HEK293 (cell line): Measurements from ENCODE around the gene ZNF107.
"Not testable (repeated sequence)": the region's sequence is repeated elsewhere in the genome, so short reads cannot be mapped to it uniquely, and the experiment has no call there.

ENCODE experiments used
- CTCF ChIA-PET: fragments of 350-600 bp; formaldehyde crosslinking; extraction: SDS; loops from one replicate; lab custom pipeline; 2021; ENCODE audit warnings: antibody characterized with exemption; lab: Yijun Ruan, JAX
- POLR2A ChIA-PET: fragments of 300-600 bp; formaldehyde crosslinking; extraction: SDS; loops from one replicate; lab custom pipeline; 2020; ENCODE audit warnings: antibody characterized with exemption, inconsistent platforms; lab: Yijun Ruan, JAX
- H3K27ac ChIP-seq: fragments of 200-500 bp; sonication (Bioruptor generic); 2 replicates; pipeline ENCODE4 v1.5.1; 2014; ENCODE audit warnings: low read depth, low read length, control low read depth, inconsistent platforms; ENCODE audit errors: extremely low read depth
- H3K36me3 ChIP-seq, 2 experiments: fragments of 200-500 bp in 1 of 2; sonication (Bioruptor generic) in 1 of 2; 1 replicate in 1 of 2; 2 replicates in 1 of 2; pipeline ENCODE4 v1.5.1; 2014 to 2017; ENCODE audit warnings: inconsistent platforms in 2 of 2, low read length in 2 of 2; ENCODE audit not compliant: control insufficient read depth in 2 of 2, insufficient read depth in 1 of 2
- H3K4me1 ChIP-seq: fragments of 200-500 bp; sonication (Bioruptor generic); 2 replicates; pipeline ENCODE4 v1.5.1; 2014; ENCODE audit warnings: mild to moderate bottlenecking, low read length, inconsistent platforms; ENCODE audit not compliant: control insufficient read depth, insufficient read depth
- H3K4me3 ChIP-seq: 2 replicates; pipeline ENCODE4 v1.5.1; 2011; ENCODE audit warnings: low read depth, mild to moderate bottlenecking, control low read depth, low read length, moderate library complexity
- H3K9me3 ChIP-seq: fragments of 200-500 bp; sonication (Bioruptor generic); 2 replicates; pipeline ENCODE4 v1.5.1; 2014; ENCODE audit warnings: low read depth, low read length, inconsistent platforms; ENCODE audit not compliant: control insufficient read depth, insufficient read depth
- GLIS2 ChIP-seq: fragments of 450-650 bp; formaldehyde crosslinking; IDR thresholded peaks from 2 replicates; pipeline ENCODE4 v1.5.1; 2016; ENCODE audit warnings: missing biosample characterization, missing genetic modification characterization
- HOXA7 ChIP-seq: sonication (generic); formaldehyde crosslinking; IDR thresholded peaks from 2 replicates; pipeline ENCODE4 v1.8.1; 2022; ENCODE audit warnings: missing genetic modification reagents, borderline replicate concordance
- KLF10 ChIP-seq: fragments of 450-650 bp; IDR thresholded peaks from 2 replicates; pipeline ENCODE4 v1.5.1; 2018; ENCODE audit warnings: missing biosample characterization, mild to moderate bottlenecking, missing genetic modification characterization
- KLF16 ChIP-seq: fragments of 450-650 bp; formaldehyde crosslinking; IDR thresholded peaks from 2 replicates; pipeline ENCODE4 v1.5.1; 2017; ENCODE audit warnings: missing biosample characterization, missing genetic modification characterization
- SCRT1 ChIP-seq: fragments of 450-650 bp; formaldehyde crosslinking; IDR thresholded peaks from 2 replicates; pipeline ENCODE4 v1.5.1; 2016; ENCODE audit warnings: missing biosample characterization, missing genetic modification characterization, borderline replicate concordance
- SETDB1 ChIP-seq: IDR thresholded peaks from one replicate; pipeline ENCODE4 v1.6.1; 2017; ENCODE audit warnings: mild to moderate bottlenecking, low read length, moderate library complexity, mixed read lengths; ENCODE audit not compliant: insufficient read length
- TRIM28 ChIP-seq: IDR thresholded peaks from 2 replicates; pipeline ENCODE4 v1.6.1; 2011; ENCODE audit warnings: low read length, control low read depth, borderline replicate concordance
- WT1 ChIP-seq: fragments of 450-650 bp; formaldehyde crosslinking; IDR thresholded peaks from 2 replicates; pipeline ENCODE4 v1.5.1; 2016; ENCODE audit warnings: missing biosample characterization, missing genetic modification characterization
- ZBTB8A ChIP-seq: fragments of 450-650 bp; formaldehyde crosslinking; IDR thresholded peaks from 2 replicates; pipeline ENCODE4 v1.5.1; 2016; ENCODE audit warnings: missing biosample characterization, missing genetic modification characterization
- ZNF140 ChIP-seq: fragments of 450-650 bp; formaldehyde crosslinking; IDR thresholded peaks from 2 replicates; pipeline ENCODE4 v1.5.1; 2016; ENCODE audit warnings: missing biosample characterization, missing genetic modification characterization
- ZNF175 ChIP-seq: fragments of 450-650 bp; formaldehyde crosslinking; IDR thresholded peaks from 2 replicates; pipeline ENCODE4 v1.5.1; 2016; ENCODE audit warnings: missing biosample characterization, missing genetic modification characterization
- ZNF274 ChIP-seq, 2 experiments: fragments of 200-500 bp in 1 of 2; fragments of 450-650 bp in 1 of 2; sonication (Bioruptor generic) in 1 of 2; formaldehyde crosslinking in 1 of 2; IDR thresholded peaks; 2 replicates each; pipeline versions ENCODE4 v1.5.1 to v1.6.1; 2014 to 2016; ENCODE audit warnings: borderline replicate concordance in 1 of 2, inconsistent platforms in 1 of 2, low read length in 1 of 2, missing biosample characterization in 1 of 2, missing genetic modification characterization in 1 of 2
- ZNF555 ChIP-seq: fragments of 450-650 bp; formaldehyde crosslinking; conservative IDR thresholded peaks from 2 replicates; pipeline ENCODE4 v1.5.1; 2017; ENCODE audit warnings: missing biosample characterization, mild to moderate bottlenecking, missing genetic modification characterization, inconsistent platforms
- ZNF76 ChIP-seq: fragments of 450-650 bp; formaldehyde crosslinking; IDR thresholded peaks from 2 replicates; pipeline ENCODE4; 2016; ENCODE audit warnings: low read depth, missing biosample characterization, missing genetic modification characterization, borderline replicate concordance
- ZNF768 ChIP-seq: fragments of 450-650 bp; formaldehyde crosslinking; IDR thresholded peaks from 2 replicates; pipeline ENCODE4 v1.5.1; 2018; ENCODE audit warnings: missing biosample characterization, mild to moderate bottlenecking, missing genetic modification characterization
- ZNF792 ChIP-seq: fragments of 450-650 bp; formaldehyde crosslinking; IDR thresholded peaks from 2 replicates; pipeline ENCODE4 v1.5.1; 2016; ENCODE audit warnings: missing biosample characterization, missing genetic modification characterization
- ZSCAN30 ChIP-seq: fragments of 450-650 bp; IDR thresholded peaks from 2 replicates; pipeline ENCODE4 v1.5.1; 2018; ENCODE audit warnings: missing biosample characterization, mild to moderate bottlenecking, missing genetic modification characterization, moderate library complexity
- TF ChIP-seq, protein P1 (sequence below): fragments of 450-650 bp; formaldehyde crosslinking; IDR thresholded peaks from 2 replicates; pipeline ENCODE4 v1.5.1; 2016; ENCODE audit warnings: missing biosample characterization, missing genetic modification characterization
- TF ChIP-seq, protein P2 (sequence below): fragments of 450-650 bp; IDR thresholded peaks from 2 replicates; pipeline ENCODE4 v1.5.1; 2018; ENCODE audit warnings: missing biosample characterization, mild to moderate bottlenecking, missing genetic modification characterization
- TF ChIP-seq, protein P3 (sequence below): fragments of 450-650 bp; formaldehyde crosslinking; IDR thresholded peaks from 2 replicates; pipeline ENCODE4 v1.5.1; 2016; ENCODE audit warnings: missing biosample characterization, missing genetic modification characterization

Gene ZNF107

DNA sequence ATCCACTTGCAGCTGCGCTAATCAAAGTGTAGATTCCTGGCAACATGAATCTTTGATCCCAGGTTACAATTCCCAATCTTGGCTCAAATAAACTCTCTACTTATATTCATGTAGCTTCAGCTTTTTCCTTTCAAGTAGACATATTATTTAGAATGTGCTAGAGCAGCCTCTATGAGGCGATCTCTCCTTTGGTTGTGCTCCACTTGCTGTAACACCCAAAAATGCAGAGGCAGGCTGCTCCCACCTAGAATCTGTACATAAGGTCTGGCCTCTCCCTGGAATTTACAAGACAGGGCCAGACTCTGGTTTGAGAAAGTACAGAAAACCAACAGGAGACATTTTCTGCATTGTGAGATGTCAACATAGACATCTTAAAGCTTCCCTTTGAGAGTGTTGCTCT, 23.1 kb downstream of the ZNF107 start (continued):
- TF ChIP-seq ZBTB8A (tag by site-specific recombination) = no peak
- TF ChIP-seq ZNF768 = no peak
- no peak for TF ChIP-seq KLF10 (tag by site-specific recombination)
- TF ChIP-seq ZSCAN30 (tag by site-specific recombination) = no peak
- TF ChIP-seq, protein P1, sequence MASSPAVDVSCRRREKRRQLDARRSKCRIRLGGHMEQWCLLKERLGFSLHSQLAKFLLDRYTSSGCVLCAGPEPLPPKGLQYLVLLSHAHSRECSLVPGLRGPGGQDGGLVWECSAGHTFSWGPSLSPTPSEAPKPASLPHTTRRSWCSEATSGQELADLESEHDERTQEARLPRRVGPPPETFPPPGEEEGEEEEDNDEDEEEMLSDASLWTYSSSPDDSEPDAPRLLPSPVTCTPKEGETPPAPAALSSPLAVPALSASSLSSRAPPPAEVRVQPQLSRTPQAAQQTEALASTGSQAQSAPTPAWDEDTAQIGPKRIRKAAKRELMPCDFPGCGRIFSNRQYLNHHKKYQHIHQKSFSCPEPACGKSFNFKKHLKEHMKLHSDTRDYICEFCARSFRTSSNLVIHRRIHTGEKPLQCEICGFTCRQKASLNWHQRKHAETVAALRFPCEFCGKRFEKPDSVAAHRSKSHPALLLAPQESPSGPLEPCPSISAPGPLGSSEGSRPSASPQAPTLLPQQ (tag by site-specific recombination) = no peak

DNA sequence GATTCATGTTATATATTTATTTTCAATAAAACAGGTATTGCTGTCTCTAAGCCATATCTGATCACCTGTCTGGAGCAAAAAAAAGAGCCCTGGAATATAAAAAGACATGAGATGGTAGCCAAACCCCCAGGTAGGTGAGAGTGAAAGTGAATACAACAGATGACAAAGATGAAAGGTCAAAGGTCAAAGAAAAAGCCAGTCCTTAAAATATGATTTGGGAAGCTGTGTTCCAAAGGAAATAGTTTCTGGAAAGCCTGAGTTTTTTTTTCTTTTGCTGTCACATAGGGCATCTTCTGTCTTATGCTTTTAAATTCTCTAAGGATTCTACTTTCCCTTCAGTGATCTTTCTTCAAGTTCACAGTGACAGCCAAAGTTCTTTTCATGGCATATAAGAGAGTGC, 25.9 kb downstream of the ZNF107 start:
- Histone ChIP-seq H3K27ac (no peak overlapping the region), H3K36me3 (peaks cover 31 to 40% of the 10 kb centered on the region in 2 experiments), H3K4me1 (no peaks in the 10 kb centered on the region), H3K4me3 (no peak overlapping the region), H3K9me3 (no peaks in the 10 kb centered on the region)
- ChIA-PET CTCF (no interaction called here), POLR2A (no interaction called here)
- TF ChIP-seq HOXA7 (no peak), ZNF555 (tag by site-specific recombination) (no peak), ZNF792 (tag by site-specific recombination) (no peak), WT1 (tag by site-specific recombination) (no peak), ZNF76 (tag by site-specific recombination) (no peak), KLF16 (no peak), ZNF140 (tag by site-specific recombination) (no peak), SCRT1 (tag by site-specific recombination) (no peak), ZSCAN30 (tag by site-specific recombination) (no peak)
- TF ChIP-seq, protein P2, sequence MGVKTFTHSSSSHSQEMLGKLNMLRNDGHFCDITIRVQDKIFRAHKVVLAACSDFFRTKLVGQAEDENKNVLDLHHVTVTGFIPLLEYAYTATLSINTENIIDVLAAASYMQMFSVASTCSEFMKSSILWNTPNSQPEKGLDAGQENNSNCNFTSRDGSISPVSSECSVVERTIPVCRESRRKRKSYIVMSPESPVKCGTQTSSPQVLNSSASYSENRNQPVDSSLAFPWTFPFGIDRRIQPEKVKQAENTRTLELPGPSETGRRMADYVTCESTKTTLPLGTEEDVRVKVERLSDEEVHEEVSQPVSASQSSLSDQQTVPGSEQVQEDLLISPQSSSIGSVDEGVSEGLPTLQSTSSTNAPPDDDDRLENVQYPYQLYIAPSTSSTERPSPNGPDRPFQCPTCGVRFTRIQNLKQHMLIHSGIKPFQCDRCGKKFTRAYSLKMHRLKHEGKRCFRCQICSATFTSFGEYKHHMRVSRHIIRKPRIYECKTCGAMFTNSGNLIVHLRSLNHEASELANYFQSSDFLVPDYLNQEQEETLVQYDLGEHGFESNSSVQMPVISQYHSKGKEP = no peak
- TF ChIP-seq, protein P1 (tag by site-specific recombination) = no peak

DNA sequence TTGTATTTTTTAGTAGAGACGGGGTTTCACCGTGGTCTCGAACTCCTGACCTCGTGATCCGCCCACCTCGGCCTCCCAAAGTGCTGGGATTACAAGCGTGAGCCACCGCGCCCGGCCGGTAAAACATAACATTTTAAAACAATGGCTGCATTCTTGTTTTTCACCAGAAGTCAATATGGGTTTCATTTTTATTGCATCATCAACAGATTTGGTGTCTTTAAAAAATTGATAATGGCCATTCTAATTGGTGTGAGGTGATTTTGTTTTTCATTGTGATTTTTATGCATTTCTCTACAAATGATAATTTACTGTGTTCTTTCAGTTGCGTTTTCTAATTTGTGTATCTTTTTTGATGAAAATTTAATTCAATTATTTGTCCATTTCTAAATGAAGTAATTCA, 31.9 kb downstream of the ZNF107 start:
- H3K4me1 ChIP-seq, CTCF ChIA-PET, H3K9me3 ChIP-seq, POLR2A ChIA-PET, H3K4me3 ChIP-seq, H3K27ac ChIP-seq: not testable (repeated sequence)
- H3K36me3 ChIP-seq = peaks cover 20 to 34% of the 10 kb centered on the region in 2 experiments; a peak in 2 of 3 replicates

DNA sequence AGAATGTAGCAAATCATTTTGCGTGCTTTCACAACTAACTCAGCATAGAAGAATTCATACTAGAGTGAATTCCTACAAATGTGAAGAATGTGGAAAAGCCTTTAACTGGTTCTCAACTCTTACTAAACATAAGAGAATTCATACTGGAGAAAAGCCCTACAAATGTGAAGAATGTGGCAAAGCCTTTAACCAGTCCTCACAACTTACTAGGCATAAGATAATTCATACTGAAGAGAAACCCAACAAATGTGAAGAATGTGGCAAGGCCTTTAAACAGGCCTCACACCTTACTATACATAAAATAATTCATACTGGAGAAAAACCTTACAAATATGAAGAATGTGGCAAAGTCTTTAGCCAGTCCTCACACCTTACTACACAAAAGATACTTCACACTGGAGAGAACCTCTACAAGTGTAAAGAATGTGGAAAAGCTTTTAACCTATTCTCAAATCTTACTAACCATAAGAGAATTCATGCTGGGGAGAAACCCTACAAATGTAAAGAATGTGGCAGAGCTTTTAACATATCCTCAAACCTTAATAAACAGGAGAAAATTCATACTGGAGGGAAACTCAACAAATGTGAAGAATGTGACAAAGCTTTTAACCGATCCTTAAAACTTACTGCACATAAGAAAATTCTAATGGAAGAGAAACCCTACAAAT, 40.8 kb downstream of the ZNF107 start:
- no peak overlapping the region for H3K27ac ChIP-seq
- ChIA-PET POLR2A (no interaction called here), CTCF (no interaction called here)
- H3K4me1 ChIP-seq = no peaks in the 10 kb centered on the region
- peaks cover 2 to 11% of the 10 kb centered on the region in 2 experiments; a peak in 2 of 3 replicates for H3K36me3 ChIP-seq
- H3K9me3 ChIP-seq = 0 out of 2 replicates have a peak, but pooled peaks cover 2% of the 10 kb centered on the region
- no peak overlapping the region for H3K4me3 ChIP-seq
- TF ChIP-seq ZNF274 (IDR thresholded peaks at IDR 0.05; ENCODE audit: low read length) = peak; percentile 38; the same call in 1 of the 2 replicates
- peak; percentile 46; the same call in 1 of the 2 replicates for TF ChIP-seq ZNF274 (tag by site-specific recombination; IDR thresholded peaks at IDR 0.05; ENCODE audit: borderline replicate concordance)
- TF ChIP-seq TRIM28 = no peak
- TF ChIP-seq, protein P3, sequence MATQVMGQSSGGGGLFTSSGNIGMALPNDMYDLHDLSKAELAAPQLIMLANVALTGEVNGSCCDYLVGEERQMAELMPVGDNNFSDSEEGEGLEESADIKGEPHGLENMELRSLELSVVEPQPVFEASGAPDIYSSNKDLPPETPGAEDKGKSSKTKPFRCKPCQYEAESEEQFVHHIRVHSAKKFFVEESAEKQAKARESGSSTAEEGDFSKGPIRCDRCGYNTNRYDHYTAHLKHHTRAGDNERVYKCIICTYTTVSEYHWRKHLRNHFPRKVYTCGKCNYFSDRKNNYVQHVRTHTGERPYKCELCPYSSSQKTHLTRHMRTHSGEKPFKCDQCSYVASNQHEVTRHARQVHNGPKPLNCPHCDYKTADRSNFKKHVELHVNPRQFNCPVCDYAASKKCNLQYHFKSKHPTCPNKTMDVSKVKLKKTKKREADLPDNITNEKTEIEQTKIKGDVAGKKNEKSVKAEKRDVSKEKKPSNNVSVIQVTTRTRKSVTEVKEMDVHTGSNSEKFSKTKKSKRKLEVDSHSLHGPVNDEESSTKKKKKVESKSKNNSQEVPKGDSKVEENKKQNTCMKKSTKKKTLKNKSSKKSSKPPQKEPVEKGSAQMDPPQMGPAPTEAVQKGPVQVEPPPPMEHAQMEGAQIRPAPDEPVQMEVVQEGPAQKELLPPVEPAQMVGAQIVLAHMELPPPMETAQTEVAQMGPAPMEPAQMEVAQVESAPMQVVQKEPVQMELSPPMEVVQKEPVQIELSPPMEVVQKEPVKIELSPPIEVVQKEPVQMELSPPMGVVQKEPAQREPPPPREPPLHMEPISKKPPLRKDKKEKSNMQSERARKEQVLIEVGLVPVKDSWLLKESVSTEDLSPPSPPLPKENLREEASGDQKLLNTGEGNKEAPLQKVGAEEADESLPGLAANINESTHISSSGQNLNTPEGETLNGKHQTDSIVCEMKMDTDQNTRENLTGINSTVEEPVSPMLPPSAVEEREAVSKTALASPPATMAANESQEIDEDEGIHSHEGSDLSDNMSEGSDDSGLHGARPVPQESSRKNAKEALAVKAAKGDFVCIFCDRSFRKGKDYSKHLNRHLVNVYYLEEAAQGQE (tag by site-specific recombination) = no peak
- peak; percentile 77 for TF ChIP-seq SETDB1
- TF ChIP-seq ZNF175 (tag by site-specific recombination) = no peak
- TF ChIP-seq GLIS2 (tag by site-specific recombination) = no peak
